ENCODE results near the gene INCA1. TPM values are rescaled to one million over a fixed set of nuclear protein-coding genes. Genes with fewer than 3 reads are reported as not detected.

Gene INCA1
- total RNA-seq, 6 donors from 2014 or later = 1.4 to 32.5 (median 3.1) TPM

DNA sequence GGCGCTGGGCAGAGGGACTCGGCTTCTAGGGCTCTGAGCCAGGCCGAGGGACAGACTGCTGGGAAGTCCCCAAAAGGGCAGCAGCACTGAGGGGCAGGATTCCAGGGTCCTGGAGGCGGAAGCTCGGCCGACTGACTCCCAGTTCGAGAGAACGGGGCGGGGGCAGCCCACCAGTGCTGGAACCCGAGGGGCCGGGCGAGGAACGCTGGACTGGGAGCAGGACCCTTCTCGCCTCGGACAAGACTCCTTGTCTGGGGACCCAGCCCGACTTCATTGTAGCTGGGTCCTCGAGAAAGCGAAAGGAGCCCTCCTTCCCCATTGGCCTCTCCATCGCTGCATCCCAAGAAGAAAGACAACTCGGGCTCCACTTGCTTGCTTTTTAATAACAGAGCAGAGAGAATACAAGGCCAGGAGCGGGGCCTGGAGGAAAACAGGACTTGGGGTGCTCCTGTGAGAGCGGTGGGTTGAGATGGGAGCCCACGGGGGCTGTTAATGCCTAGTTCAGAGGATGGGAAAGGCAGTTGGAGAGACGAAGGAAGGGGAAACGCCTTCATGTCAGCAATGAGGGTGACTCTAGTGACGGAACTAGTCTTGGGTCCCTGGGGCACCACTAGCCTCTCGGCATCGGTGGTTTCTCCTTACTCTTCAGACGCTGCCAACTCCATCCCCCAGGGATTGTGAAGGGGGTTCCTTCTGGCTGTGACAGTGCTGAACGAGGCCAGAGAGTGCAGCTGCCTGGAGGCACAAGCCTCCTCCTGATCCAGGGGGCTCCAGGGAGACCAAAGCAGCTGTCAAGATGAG is 9.4 kb downstream of the INCA1 start:
- ATAC-seq (ENCODE audit: low FRiP score in 2 of 2) (peak in 1 of 2 donors; percentile 1), DNase-seq (no peak)
- WGBS, 2 donors = 1 to 4% methylated on average over 18 to 26 of the region's 30 CpGs

DNA sequence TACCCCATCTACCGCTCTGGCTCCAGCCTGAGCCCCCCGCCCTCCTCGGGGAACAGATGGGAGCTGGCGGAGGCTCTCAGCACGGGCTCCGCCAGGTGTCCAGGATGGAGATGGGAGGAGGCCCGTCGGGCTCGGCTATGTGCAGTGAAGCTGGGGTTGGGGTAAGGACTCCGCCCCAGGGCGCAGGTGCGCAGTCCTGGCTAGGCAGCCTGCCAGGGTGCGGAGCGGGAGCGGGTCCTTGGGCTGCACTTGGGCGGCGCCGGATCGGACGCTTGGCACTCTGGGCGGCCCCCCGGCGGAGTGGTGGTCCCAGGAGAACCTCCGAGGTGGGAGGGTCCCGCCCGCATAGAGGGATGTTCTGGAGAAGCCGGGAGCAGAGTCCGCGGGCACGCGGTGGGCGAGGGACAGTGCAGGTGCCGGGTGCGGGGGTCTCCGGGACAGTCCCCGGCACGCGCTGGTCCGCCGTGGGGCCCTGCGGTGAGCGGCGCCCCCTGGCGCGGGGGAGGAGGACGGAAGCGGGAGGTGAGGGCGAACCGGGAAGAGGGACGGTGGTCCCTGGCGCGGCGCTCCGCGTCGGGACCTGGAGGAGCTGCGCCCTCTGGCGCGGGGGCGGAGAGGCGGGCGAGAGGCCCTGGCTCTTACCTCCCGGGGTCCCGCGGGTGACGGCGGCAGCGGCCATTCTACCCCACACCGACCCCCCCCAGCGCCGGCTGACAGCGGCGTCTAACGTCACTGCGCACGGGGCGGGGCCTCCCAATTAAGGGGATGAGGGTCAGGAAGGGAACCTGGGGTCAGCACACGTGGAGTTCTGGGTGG is 10.2 kb downstream of the INCA1 start, which contains the start of gene CAMTA2:
TSS of gene CAMTA2 (minus strand) at position 725 of the 816 bp plus-strand sequence. CDS start 1,453 bp downstream, outside the sequence.
- ATAC-seq (ENCODE audit: low FRiP score in 2 of 2) (peak; percentile 93 to 97), DNase-seq (peak; percentile 92 to 97)
- H3K4me3 ChIP-seq = peak within 1 kb of the TSS; percentile 90 to 98 (median 96)
- TF ChIP-seq, protein P1, sequence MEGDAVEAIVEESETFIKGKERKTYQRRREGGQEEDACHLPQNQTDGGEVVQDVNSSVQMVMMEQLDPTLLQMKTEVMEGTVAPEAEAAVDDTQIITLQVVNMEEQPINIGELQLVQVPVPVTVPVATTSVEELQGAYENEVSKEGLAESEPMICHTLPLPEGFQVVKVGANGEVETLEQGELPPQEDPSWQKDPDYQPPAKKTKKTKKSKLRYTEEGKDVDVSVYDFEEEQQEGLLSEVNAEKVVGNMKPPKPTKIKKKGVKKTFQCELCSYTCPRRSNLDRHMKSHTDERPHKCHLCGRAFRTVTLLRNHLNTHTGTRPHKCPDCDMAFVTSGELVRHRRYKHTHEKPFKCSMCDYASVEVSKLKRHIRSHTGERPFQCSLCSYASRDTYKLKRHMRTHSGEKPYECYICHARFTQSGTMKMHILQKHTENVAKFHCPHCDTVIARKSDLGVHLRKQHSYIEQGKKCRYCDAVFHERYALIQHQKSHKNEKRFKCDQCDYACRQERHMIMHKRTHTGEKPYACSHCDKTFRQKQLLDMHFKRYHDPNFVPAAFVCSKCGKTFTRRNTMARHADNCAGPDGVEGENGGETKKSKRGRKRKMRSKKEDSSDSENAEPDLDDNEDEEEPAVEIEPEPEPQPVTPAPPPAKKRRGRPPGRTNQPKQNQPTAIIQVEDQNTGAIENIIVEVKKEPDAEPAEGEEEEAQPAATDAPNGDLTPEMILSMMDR (IDR thresholded peaks at IDR 0.05) = peak; percentile 73 to 97 (median 92)
- TF ChIP-seq POLR2AphosphoS5 (IDR thresholded peaks at IDR 0.05) (peak; percentile 76 to 91), POLR2A (IDR thresholded peaks at IDR 0.05) (peak in 3 of 4 donors; percentile 58 to 84 (median 84)), EP300 (IDR thresholded peaks at IDR 0.05) (no peak)
- H3K9me3 ChIP-seq = no peaks in the 10 kb centered on the region
- peak within 1 kb of the TSS; percentile 90 to 99 (median 95) for H3K27ac ChIP-seq
- H3K36me3 ChIP-seq = peaks cover 0 to 34% (median 19%) of the 10 kb centered on the region in 4 donors
- H3K4me1 ChIP-seq = peaks cover 22 to 29% (median 22%) of the 10 kb centered on the region in 4 donors
- H3K27me3 ChIP-seq = no peaks in the 10 kb centered on the region
- WGBS, 2 donors = 0 to 1% methylated on average over 1 to 54 of the region's 78 CpGs

More for the DNA sequence above, 9.4 kb downstream of the INCA1 start:
- H3K4me1 ChIP-seq = peaks cover 22 to 29% (median 22%) of the 10 kb centered on the region in 4 donors
- peak overlapping the region; percentile 90 to 99 (median 95) for H3K27ac ChIP-seq
- no peaks in the 10 kb centered on the region for H3K9me3 ChIP-seq
- H3K36me3 ChIP-seq = peaks cover 0 to 26% (median 11%) of the 10 kb centered on the region in 4 donors
- H3K4me3 ChIP-seq = peak overlapping the region; percentile 90 to 98 (median 96)
- no peaks in the 10 kb centered on the region for H3K27me3 ChIP-seq
- TF ChIP-seq POLR2A (IDR thresholded peaks at IDR 0.05) = peak in 1 of 4 donors; percentile 20
- TF ChIP-seq POLR2AphosphoS5 (IDR thresholded peaks at IDR 0.05) = no peak

DNA sequence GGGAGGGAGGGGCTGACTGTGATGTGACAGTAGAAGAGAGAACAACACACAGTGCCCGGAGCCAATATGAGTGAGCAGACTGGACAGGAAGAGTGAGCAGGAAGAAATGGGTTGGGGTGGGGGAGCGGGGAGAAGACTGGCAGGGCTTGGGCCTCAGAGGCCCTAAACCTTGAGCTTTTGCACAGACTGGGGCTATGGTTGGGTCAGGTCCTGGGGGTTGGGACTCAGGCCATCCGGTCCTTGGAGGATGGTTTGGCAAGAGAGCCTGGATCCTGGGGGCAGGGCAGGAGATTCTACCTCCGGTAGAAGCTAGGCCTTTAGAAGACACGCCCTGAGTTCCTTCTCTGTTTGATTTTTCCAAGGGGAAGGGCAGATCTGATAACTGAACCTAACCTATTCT is 10.9 kb downstream of the INCA1 start:
- peaks cover 22 to 29% (median 22%) of the 10 kb centered on the region in 4 donors for H3K4me1 ChIP-seq
- 29 to 32% methylated on average over 5 of the region's 5 CpGs for WGBS, 2 donors
- H3K9me3 ChIP-seq = no peaks in the 10 kb centered on the region
- peak overlapping the region; percentile 90 to 98 (median 96) for H3K4me3 ChIP-seq
- no peak for ATAC-seq (ENCODE audit: low FRiP score in 2 of 2)
- peaks cover 0 to 41% (median 25%) of the 10 kb centered on the region in 4 donors for H3K36me3 ChIP-seq
- no peak for DNase-seq
- peak overlapping the region; percentile 90 to 99 (median 95) for H3K27ac ChIP-seq
- TF ChIP-seq, protein P1 (IDR thresholded peaks at IDR 0.05) = no peak
- no peak for TF ChIP-seq POLR2A (IDR thresholded peaks at IDR 0.05)
- peak; percentile 37 to 42 for TF ChIP-seq POLR2AphosphoS5 (IDR thresholded peaks at IDR 0.05)
- TF ChIP-seq EP300 (IDR thresholded peaks at IDR 0.05) = no peak
- no peaks in the 10 kb centered on the region for H3K27me3 ChIP-seq

DNA sequence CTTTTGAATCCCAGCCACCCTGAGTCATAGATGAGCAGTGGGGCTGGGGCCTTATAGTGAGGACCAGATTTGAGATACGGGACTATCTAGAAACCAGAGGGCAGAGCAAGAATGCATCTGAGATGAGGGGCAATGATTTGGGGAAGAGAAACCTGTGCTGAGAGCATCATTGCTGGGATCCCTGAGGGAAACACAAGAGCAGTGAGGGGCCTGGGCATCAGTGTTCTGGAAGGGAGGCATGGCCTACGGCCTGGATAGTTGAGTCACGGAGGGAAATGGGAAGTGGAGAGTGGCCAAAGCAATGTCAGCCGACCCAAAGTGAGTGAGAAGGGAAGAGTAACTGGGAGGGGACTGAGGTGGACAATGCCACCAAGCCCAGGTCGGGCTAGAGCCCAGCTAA is 15.0 kb downstream of the INCA1 start:
- H3K4me1 ChIP-seq = peaks cover 14 to 34% (median 19%) of the 10 kb centered on the region in 4 donors
- WGBS, 2 donors = 65 to 85% methylated on average over 5 of the region's 5 CpGs
- H3K4me3 ChIP-seq = no peak overlapping the region
- no peaks in the 10 kb centered on the region for H3K27me3 ChIP-seq
- no peak for DNase-seq
- no peak overlapping the region for H3K27ac ChIP-seq
- H3K36me3 ChIP-seq = peaks cover 6 to 80% (median 58%) of the 10 kb centered on the region in 4 donors
- H3K9me3 ChIP-seq = no peaks in the 10 kb centered on the region
- no peak for TF ChIP-seq POLR2A (IDR thresholded peaks at IDR 0.05)
- TF ChIP-seq EP300 (IDR thresholded peaks at IDR 0.05) = no peak
- TF ChIP-seq, protein P1 (IDR thresholded peaks at IDR 0.05) = no peak
- TF ChIP-seq POLR2AphosphoS5 (IDR thresholded peaks at IDR 0.05) = no peak
- ATAC-seq (ENCODE audit: low FRiP score in 2 of 2) = no peak

Measured in upper lobe of left lung (tissue), 6 donors.